ENCODE data around the gene PANX2. TPM values are rescaled to one million over a fixed set of nuclear protein-coding genes. Genes with fewer than 3 reads are reported as not detected.
A peak's percentile ranks its signal among the peaks of the same experiment; 100 is the strongest.

The PANX2 gene
- total and polyA plus RNA-seq, 7 donors, result 0.03 to 0.69 (median 0.13) TPM; not detected in 1

DNA sequence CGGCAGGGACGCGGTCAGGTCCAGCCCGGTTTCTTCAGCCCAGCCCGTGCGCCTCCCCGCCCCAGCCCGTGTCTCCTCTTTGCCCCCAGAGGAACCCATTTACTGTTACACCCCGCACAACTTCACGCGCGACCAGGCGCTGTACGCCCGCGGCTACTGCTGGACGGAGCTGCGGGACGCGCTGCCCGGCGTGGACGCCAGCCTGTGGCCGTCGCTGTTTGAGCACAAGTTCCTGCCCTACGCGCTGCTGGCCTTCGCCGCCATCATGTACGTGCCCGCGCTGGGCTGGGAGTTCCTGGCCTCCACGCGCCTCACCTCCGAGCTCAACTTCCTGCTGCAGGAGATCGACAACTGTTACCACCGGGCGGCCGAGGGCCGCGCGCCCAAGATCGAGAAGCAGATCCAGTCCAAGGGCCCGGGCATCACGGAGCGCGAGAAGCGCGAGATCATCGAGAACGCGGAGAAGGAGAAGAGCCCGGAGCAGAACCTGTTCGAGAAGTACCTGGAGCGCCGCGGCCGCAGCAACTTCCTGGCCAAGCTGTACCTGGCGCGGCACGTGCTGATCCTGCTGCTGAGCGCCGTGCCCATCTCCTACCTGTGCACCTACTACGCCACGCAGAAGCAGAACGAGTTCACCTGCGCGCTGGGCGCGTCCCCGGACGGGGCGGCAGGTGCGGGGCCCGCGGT, 6.5 kb downstream of the PANX2 start:
- Histone ChIP-seq H3K4me3 (no peak overlapping the region), H3K27ac (no peak overlapping the region), H3K4me1 (no peaks in the 10 kb centered on the region), H3K9me3 (no peaks in the 10 kb centered on the region), H3K27me3 (ENCODE audit: insufficient read depth in 3 of 3, low read length in 2 of 3) (peaks cover 0 to 72% (median 8%) of the 10 kb centered on the region in 3 donors), H3K36me3 (ENCODE audit: insufficient read depth in 1 of 2, low read depth in 1 of 2) (no peaks in the 10 kb centered on the region)
- DNase-seq, result peak in 1 of 2 donors; percentile 45
- WGBS, 3 donors, result 94 to 95% (median 94%) methylated on average over 68 to 76 of the region's 76 CpGs
- TF ChIP-seq CTCF (IDR thresholded peaks at IDR 0.05), result no peak
- ATAC-seq, result no peak
- intact Hi-C loops (cut with DNase I), result loop anchor here in 1 of 2 donors (5.0 kb wide), 1 partner anchor 1150 kb away; no protein-coding TSS in a partner anchor

GRCh38 chr22:50177537-50178470, 7.3 kb downstream of the PANX2 start:
- DNase-seq (peak in 1 of 2 donors; percentile 48), ATAC-seq (no peak)
- no peak for TF ChIP-seq CTCF (IDR thresholded peaks at IDR 0.05)
- intact Hi-C loops (cut with DNase I), result loop anchor here in 1 of 2 donors (5.0 kb wide), 1 partner anchor 1151 kb away; no protein-coding TSS in a partner anchor
- Histone ChIP-seq H3K27me3 (ENCODE audit: insufficient read depth in 3 of 3, low read length in 2 of 3) (peaks cover 0 to 70% (median 8%) of the 10 kb centered on the region in 3 donors), H3K36me3 (ENCODE audit: insufficient read depth in 1 of 2, low read depth in 1 of 2) (no peaks in the 10 kb centered on the region), H3K27ac (no peak overlapping the region), H3K4me1 (no peaks in the 10 kb centered on the region), H3K4me3 (no peak overlapping the region), H3K9me3 (no peaks in the 10 kb centered on the region)
- 44 to 70% (median 70%) methylated on average over 77 to 98 of the region's 98 CpGs for WGBS, 3 donors

- ATAC-seq, result no peak
- peaks cover 0 to 66% (median 8%) of the 10 kb centered on the region in 3 donors for H3K27me3 ChIP-seq (ENCODE audit: insufficient read depth in 3 of 3, low read length in 2 of 3)
- H3K4me3 ChIP-seq, result no peak overlapping the region
- H3K27ac ChIP-seq, result no peak overlapping the region
- H3K4me1 ChIP-seq, result no peaks in the 10 kb centered on the region
- no peak for TF ChIP-seq CTCF (IDR thresholded peaks at IDR 0.05)
- H3K36me3 ChIP-seq (ENCODE audit: insufficient read depth in 1 of 2, low read depth in 1 of 2), result no peaks in the 10 kb centered on the region
- WGBS, 3 donors, result 25 to 42% (median 30%) methylated on average over 20 to 22 of the region's 22 CpGs
- intact Hi-C loops (cut with DNase I), result loop anchor here in 1 of 2 donors (5.0 kb wide), 1 partner anchor 1151 kb away; no protein-coding TSS in a partner anchor
- H3K9me3 ChIP-seq, result no peaks in the 10 kb centered on the region
- DNase-seq, result peak in 1 of 2 donors; percentile 45
Measured at GRCh38 chr22:50178471-50178864, 7.9 kb downstream of the PANX2 start.

- H3K4me1 ChIP-seq, result peaks cover 4% of the 10 kb centered on the region
- intact Hi-C loops (cut with DNase I), result loop anchor here in 1 of 2 donors (5.0 kb wide), 1 partner anchor 1152 kb away; no protein-coding TSS in a partner anchor
- DNase-seq, result peak in 1 of 2 donors; percentile 50
- no peaks in the 10 kb centered on the region for H3K36me3 ChIP-seq (ENCODE audit: insufficient read depth in 1 of 2, low read depth in 1 of 2)
- no peak for TF ChIP-seq CTCF (IDR thresholded peaks at IDR 0.05)
- WGBS, 3 donors, result 69 to 80% (median 73%) methylated on average over 54 to 64 of the region's 64 CpGs
- no peak overlapping the region for H3K27ac ChIP-seq
- no peaks in the 10 kb centered on the region for H3K9me3 ChIP-seq
- ATAC-seq, result no peak
- no peak overlapping the region for H3K4me3 ChIP-seq
- H3K27me3 ChIP-seq (ENCODE audit: insufficient read depth in 3 of 3, low read length in 2 of 3), result peaks cover 0 to 59% (median 6%) of the 10 kb centered on the region in 3 donors
Measured at GRCh38 chr22:50178871-50179869, 8.6 kb downstream of the PANX2 start.

Measured in psoas muscle (tissue), 8 donors.